ENCODE results near the gene PRKCSH. TPM values are rescaled to one million over a fixed set of nuclear protein-coding genes. Genes with fewer than 3 reads are reported as not detected.
A peak's percentile ranks its signal among the peaks of the same experiment; 100 is the strongest.

The PRKCSH gene
- total and polyA plus RNA-seq, 10 of the 15 experiments (the other 5 are each of a cell fraction or from before 2014, with no cell fraction given): 1.1 to 280 (median 44.1) TPM

DNA sequence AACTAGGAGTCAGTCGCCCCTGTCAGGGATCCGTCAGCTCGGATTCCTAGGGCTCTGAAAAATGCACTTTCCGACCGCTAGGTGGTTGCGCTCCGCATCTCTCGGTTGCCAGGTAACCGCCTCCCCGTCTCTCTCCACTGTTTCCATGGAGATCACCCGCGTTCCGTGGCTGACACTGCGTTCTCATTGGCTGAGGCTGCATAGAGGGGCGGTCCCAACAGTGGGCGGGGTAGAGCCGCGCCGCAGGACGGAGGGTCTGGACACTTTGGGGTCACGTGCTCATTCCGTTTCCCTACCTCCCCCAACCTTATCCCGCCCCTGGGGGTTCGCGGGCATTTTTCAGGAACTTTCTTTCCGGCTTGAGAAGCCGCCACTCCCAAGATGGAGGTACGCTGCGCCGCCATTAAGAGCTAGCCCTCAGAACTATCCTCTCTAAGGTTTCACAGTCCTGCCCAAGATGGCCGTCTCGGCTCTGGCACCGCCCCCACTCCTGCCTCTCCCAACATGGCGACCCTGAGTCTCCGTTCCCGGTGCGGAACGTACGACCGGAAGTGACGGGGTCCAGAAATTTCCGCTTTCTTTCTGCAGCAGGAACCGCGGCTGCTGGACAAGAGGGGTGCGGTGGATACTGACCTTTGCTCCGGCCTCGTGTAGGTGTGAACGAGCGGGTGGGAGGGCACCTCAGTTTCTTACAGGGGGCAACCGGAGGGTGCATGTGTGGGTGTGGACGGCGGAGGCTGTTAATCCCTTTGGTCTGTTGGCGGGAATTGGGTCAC lies at the start of gene PRKCSH, which contains the start of gene ODAD3 (continued):
- TF ChIP-seq, protein P1, sequence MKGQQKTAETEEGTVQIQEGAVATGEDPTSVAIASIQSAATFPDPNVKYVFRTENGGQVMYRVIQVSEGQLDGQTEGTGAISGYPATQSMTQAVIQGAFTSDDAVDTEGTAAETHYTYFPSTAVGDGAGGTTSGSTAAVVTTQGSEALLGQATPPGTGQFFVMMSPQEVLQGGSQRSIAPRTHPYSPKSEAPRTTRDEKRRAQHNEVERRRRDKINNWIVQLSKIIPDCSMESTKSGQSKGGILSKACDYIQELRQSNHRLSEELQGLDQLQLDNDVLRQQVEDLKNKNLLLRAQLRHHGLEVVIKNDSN (IDR thresholded peaks at IDR 0.05; ENCODE audit: borderline replicate concordance, extremely low read length, insufficient read depth, low read depth, low read length): peak; percentile 90
- TF ChIP-seq, protein P2, sequence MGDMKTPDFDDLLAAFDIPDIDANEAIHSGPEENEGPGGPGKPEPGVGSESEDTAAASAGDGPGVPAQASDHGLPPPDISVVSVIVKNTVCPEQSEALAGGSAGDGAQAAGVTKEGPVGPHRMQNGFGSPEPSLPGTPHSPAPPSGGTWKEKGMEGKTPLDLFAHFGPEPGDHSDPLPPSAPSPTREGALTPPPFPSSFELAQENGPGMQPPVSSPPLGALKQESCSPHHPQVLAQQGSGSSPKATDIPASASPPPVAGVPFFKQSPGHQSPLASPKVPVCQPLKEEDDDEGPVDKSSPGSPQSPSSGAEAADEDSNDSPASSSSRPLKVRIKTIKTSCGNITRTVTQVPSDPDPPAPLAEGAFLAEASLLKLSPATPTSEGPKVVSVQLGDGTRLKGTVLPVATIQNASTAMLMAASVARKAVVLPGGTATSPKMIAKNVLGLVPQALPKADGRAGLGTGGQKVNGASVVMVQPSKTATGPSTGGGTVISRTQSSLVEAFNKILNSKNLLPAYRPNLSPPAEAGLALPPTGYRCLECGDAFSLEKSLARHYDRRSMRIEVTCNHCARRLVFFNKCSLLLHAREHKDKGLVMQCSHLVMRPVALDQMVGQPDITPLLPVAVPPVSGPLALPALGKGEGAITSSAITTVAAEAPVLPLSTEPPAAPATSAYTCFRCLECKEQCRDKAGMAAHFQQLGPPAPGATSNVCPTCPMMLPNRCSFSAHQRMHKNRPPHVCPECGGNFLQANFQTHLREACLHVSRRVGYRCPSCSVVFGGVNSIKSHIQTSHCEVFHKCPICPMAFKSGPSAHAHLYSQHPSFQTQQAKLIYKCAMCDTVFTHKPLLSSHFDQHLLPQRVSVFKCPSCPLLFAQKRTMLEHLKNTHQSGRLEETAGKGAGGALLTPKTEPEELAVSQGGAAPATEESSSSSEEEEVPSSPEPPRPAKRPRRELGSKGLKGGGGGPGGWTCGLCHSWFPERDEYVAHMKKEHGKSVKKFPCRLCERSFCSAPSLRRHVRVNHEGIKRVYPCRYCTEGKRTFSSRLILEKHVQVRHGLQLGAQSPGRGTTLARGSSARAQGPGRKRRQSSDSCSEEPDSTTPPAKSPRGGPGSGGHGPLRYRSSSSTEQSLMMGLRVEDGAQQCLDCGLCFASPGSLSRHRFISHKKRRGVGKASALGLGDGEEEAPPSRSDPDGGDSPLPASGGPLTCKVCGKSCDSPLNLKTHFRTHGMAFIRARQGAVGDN (IDR thresholded peaks at IDR 0.05): no peak
- TF ChIP-seq STAT3 (IDR thresholded peaks at IDR 0.05; ENCODE audit: low read depth, low read length): no peak
- TF ChIP-seq TAF1 (IDR thresholded peaks at IDR 0.05; ENCODE audit: borderline replicate concordance, low read depth, low read length): peak; percentile 87
- peak; percentile 63 for TF ChIP-seq RUNX3 (IDR thresholded peaks at IDR 0.05; ENCODE audit: low read length)
- TF ChIP-seq, protein P3, sequence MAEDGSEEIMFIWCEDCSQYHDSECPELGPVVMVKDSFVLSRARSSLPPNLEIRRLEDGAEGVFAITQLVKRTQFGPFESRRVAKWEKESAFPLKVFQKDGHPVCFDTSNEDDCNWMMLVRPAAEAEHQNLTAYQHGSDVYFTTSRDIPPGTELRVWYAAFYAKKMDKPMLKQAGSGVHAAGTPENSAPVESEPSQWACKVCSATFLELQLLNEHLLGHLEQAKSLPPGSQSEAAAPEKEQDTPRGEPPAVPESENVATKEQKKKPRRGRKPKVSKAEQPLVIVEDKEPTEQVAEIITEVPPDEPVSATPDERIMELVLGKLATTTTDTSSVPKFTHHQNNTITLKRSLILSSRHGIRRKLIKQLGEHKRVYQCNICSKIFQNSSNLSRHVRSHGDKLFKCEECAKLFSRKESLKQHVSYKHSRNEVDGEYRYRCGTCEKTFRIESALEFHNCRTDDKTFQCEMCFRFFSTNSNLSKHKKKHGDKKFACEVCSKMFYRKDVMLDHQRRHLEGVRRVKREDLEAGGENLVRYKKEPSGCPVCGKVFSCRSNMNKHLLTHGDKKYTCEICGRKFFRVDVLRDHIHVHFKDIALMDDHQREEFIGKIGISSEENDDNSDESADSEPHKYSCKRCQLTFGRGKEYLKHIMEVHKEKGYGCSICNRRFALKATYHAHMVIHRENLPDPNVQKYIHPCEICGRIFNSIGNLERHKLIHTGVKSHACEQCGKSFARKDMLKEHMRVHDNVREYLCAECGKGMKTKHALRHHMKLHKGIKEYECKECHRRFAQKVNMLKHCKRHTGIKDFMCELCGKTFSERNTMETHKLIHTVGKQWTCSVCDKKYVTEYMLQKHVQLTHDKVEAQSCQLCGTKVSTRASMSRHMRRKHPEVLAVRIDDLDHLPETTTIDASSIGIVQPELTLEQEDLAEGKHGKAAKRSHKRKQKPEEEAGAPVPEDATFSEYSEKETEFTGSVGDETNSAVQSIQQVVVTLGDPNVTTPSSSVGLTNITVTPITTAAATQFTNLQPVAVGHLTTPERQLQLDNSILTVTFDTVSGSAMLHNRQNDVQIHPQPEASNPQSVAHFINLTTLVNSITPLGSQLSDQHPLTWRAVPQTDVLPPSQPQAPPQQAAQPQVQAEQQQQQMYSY (CRISPR knock-in tag; IDR thresholded peaks at IDR 0.05): no peak
- no peak for TF ChIP-seq MTA2 (IDR thresholded peaks at IDR 0.05; ENCODE audit: low read depth)
- TF ChIP-seq CHD4 (IDR thresholded peaks at IDR 0.05): no peak
- TF ChIP-seq STAT1 (conservative IDR thresholded peaks at IDR 0.05): peak; percentile 87; the same call in 1 of the 2 replicates
- 0 out of 2 replicates have a peak, but pooled peaks have one; percentile 41 for TF ChIP-seq LARP7 (IDR thresholded peaks at IDR 0.05)
- TF ChIP-seq, protein P4, sequence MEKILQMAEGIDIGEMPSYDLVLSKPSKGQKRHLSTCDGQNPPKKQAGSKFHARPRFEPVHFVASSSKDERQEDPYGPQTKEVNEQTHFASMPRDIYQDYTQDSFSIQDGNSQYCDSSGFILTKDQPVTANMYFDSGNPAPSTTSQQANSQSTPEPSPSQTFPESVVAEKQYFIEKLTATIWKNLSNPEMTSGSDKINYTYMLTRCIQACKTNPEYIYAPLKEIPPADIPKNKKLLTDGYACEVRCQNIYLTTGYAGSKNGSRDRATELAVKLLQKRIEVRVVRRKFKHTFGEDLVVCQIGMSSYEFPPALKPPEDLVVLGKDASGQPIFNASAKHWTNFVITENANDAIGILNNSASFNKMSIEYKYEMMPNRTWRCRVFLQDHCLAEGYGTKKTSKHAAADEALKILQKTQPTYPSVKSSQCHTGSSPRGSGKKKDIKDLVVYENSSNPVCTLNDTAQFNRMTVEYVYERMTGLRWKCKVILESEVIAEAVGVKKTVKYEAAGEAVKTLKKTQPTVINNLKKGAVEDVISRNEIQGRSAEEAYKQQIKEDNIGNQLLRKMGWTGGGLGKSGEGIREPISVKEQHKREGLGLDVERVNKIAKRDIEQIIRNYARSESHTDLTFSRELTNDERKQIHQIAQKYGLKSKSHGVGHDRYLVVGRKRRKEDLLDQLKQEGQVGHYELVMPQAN (conservative IDR thresholded peaks at IDR 0.05): peak; percentile 80
- TF ChIP-seq, protein P5, sequence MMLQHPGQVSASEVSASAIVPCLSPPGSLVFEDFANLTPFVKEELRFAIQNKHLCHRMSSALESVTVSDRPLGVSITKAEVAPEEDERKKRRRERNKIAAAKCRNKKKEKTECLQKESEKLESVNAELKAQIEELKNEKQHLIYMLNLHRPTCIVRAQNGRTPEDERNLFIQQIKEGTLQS (IDR thresholded peaks at IDR 0.05; ENCODE audit: borderline replicate concordance, extremely low read depth, low read depth, low read length): peak; percentile 38; the same call in 1 of the 2 replicates
- TF ChIP-seq, protein P6, sequence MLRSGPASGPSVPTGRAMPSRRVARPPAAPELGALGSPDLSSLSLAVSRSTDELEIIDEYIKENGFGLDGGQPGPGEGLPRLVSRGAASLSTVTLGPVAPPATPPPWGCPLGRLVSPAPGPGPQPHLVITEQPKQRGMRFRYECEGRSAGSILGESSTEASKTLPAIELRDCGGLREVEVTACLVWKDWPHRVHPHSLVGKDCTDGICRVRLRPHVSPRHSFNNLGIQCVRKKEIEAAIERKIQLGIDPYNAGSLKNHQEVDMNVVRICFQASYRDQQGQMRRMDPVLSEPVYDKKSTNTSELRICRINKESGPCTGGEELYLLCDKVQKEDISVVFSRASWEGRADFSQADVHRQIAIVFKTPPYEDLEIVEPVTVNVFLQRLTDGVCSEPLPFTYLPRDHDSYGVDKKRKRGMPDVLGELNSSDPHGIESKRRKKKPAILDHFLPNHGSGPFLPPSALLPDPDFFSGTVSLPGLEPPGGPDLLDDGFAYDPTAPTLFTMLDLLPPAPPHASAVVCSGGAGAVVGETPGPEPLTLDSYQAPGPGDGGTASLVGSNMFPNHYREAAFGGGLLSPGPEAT (IDR thresholded peaks at IDR 0.05; ENCODE audit: low read depth): peak; percentile 97
- TF ChIP-seq EZH2 (IDR thresholded peaks at IDR 0.05; ENCODE audit: borderline replicate concordance, control insufficient read depth, low read depth, low read length): no peak
- 0 out of 2 replicates have a peak, but pooled peaks have one; percentile 14 for TF ChIP-seq PAX5 (IDR thresholded peaks at IDR 0.05; ENCODE audit: borderline replicate concordance, low read depth, low read length)

Measured in GM12878 (cell line).